ENCODE data around the gene QKI.

Gene QKI

GRCh38 chr6:163487606-163488005 lies 73.1 kb downstream of the QKI start:
- DNase-seq (ENCODE audit: low spot score), result no peak

GRCh38 chr6:163489584-163489983 lies 75.1 kb downstream of the QKI start:
- DNase-seq (ENCODE audit: low spot score), result no peak

- DNase-seq (ENCODE audit: low spot score), result no peak
Measured at GRCh38 chr6:163490826-163491577, 76.5 kb downstream of the QKI start.

- no peak for DNase-seq (ENCODE audit: low spot score)
Measured at GRCh38 chr6:163491737-163492300, 77.3 kb downstream of the QKI start.

GRCh38 chr6:163494279-163494727 lies 79.8 kb downstream of the QKI start:
- DNase-seq (ENCODE audit: low spot score), result no peak

GRCh38 chr6:163496205-163496604 lies 81.7 kb downstream of the QKI start:
- DNase-seq (ENCODE audit: low spot score), result no peak

GRCh38 chr6:163500105-163500504 lies 85.6 kb downstream of the QKI start:
- no peak for DNase-seq (ENCODE audit: low spot score)

GRCh38 chr6:163501026-163501425 lies 86.5 kb downstream of the QKI start:
- DNase-seq (ENCODE audit: low spot score), result no peak

- no peak for DNase-seq (ENCODE audit: low spot score)
Measured at GRCh38 chr6:163501439-163501838, 86.9 kb downstream of the QKI start.

- no peak for DNase-seq (ENCODE audit: low spot score)
Measured at GRCh38 chr6:163504984-163505640, 90.6 kb downstream of the QKI start.

- DNase-seq (ENCODE audit: low spot score), result no peak
Measured at GRCh38 chr6:163507965-163508364, 93.4 kb downstream of the QKI start.

- no peak for DNase-seq (ENCODE audit: low spot score)
Measured at GRCh38 chr6:163513003-163513402, 98.5 kb downstream of the QKI start.

GRCh38 chr6:163513570-163514166 lies 99.2 kb downstream of the QKI start:
- DNase-seq (ENCODE audit: low spot score), result no peak

- no peak for DNase-seq (ENCODE audit: low spot score)
Measured at GRCh38 chr6:163516908-163517307, 102.4 kb downstream of the QKI start.

- no peak for DNase-seq (ENCODE audit: low spot score)
Measured at GRCh38 chr6:163520956-163521355, 106.4 kb downstream of the QKI start.

GRCh38 chr6:163522033-163522432 lies 107.5 kb downstream of the QKI start:
- no peak for DNase-seq (ENCODE audit: low spot score)

- DNase-seq (ENCODE audit: low spot score), result no peak
Measured at GRCh38 chr6:163525926-163526325, 111.4 kb downstream of the QKI start.

- no peak for DNase-seq (ENCODE audit: low spot score)
Measured at GRCh38 chr6:163526346-163526745, 111.8 kb downstream of the QKI start.

- DNase-seq (ENCODE audit: low spot score), result no peak
Measured at GRCh38 chr6:163527291-163527690, 112.8 kb downstream of the QKI start.

GRCh38 chr6:163529605-163530004 lies 115.1 kb downstream of the QKI start:
- no peak for DNase-seq (ENCODE audit: low spot score)

- no peak for DNase-seq (ENCODE audit: low spot score)
Measured at GRCh38 chr6:163530406-163530805, 115.9 kb downstream of the QKI start.

- no peak for DNase-seq (ENCODE audit: low spot score)
Measured at GRCh38 chr6:163531122-163531521, 116.6 kb downstream of the QKI start.

GRCh38 chr6:163532526-163533078 lies 118.1 kb downstream of the QKI start:
- no peak for DNase-seq (ENCODE audit: low spot score)
